Activated naive CD4-positive, alpha-beta T cell treated with anti-CD3 and anti-CD28 coated beads for 36 hours (primary cell): ENCODE measurements around the gene ULK3. TPM values are rescaled to one million over a fixed set of nuclear protein-coding genes. Genes with fewer than 3 reads are reported as not detected.
A peak's percentile ranks its signal among the peaks of the same experiment; 100 is the strongest.
"Not testable (repeated sequence)": the region's sequence is repeated elsewhere in the genome, so short reads cannot be mapped to it uniquely, and the experiment has no call there.

ENCODE experiments used
- CTCF ChIA-PET: fragments of 350-600 bp; sonication (Branson Sonifier 250); formaldehyde crosslinking; loops from one replicate; lab custom pipeline; 2021; ENCODE audit warnings: antibody characterized with exemption; lab: Charles Lee
- DNase-seq: peaks from one replicate; pipeline ENCODE4 v3.0.0-alpha.2; 2020
- H3K27ac Mint-ChIP-seq: one replicate; pipeline ENCODE4 v1.8.0; 2021; ENCODE audit warnings: mild to moderate bottlenecking, mixed read lengths
- H3K27me3 Mint-ChIP-seq: one replicate; pipeline ENCODE4 v1.8.0; 2021; ENCODE audit warnings: low read depth, mixed read lengths
- H3K36me3 Mint-ChIP-seq: one replicate; pipeline ENCODE4 v1.8.0; 2021; ENCODE audit warnings: low read depth, mixed read lengths
- H3K4me1 Mint-ChIP-seq: one replicate; pipeline ENCODE4 v1.8.0; 2021; ENCODE audit warnings: low read depth, mixed read lengths
- H3K4me3 Mint-ChIP-seq: one replicate; pipeline ENCODE4 v1.8.0; 2021; ENCODE audit warnings: mild to moderate bottlenecking, moderate library complexity, mixed read lengths
- H3K9me3 Mint-ChIP-seq: one replicate; pipeline ENCODE4 v1.8.0; 2021; ENCODE audit warnings: mixed read lengths
- intact Hi-C: fragments of 100-400 bp; cut with micrococcal nuclease; formaldehyde crosslinking; loops from one replicate; pipeline ENCODE4 v1.15.1; 2023
- total RNA-seq, 2 experiments: library from RNA; stranded (reverse); gene quantifications; one replicate each; pipeline ENCODE4 v1.2.3, GENCODE V29; 2021

The ULK3 gene
- total RNA-seq: 10 to 100 TPM; 58.9 to 69.2 TPM

- DNase-seq: peak; percentile 93
- Mint-ChIP-seq H3K4me1 (peaks cover 44% of the 10 kb centered on the region), H3K4me3 (peak within 1 kb of the TSS; percentile 86), H3K9me3 (no peaks in the 10 kb centered on the region), H3K27ac (peak within 1 kb of the TSS; percentile 89), H3K36me3 (peaks cover 15% of the 10 kb centered on the region), H3K27me3 (no peaks in the 10 kb centered on the region)
- intact Hi-C loops: loop anchor here (1.0 to 10.0 kb wide), 9 partner anchors 30 to 378 kb away; partner anchors contain the start of genes CLK3, COX5A, EDC3 and FAM219B
- CTCF ChIA-PET: interaction anchor here (0.6 to 1.9 kb wide), 6 partner anchors 10 to 265 kb away, joined by 3 to 13 read pairs (median 8); no protein-coding TSS in a partner anchor
Measured at GRCh38 chr15:74842581-74843444, at the start of gene ULK3. Gene ULK3, minus strand, starts transcription at chr15:74843156. Its CDS starts 51 bp downstream, at chr15:74843105.

- intact Hi-C loops: no loop called here
- DNase-seq: peak; percentile 39
- H3K27ac Mint-ChIP-seq: peak overlapping the region; percentile 86
- no peaks in the 10 kb centered on the region for H3K9me3 Mint-ChIP-seq
- H3K4me3 Mint-ChIP-seq: no peak overlapping the region
- peaks cover 42% of the 10 kb centered on the region for H3K4me1 Mint-ChIP-seq
- H3K27me3 Mint-ChIP-seq: no peaks in the 10 kb centered on the region
- peaks cover 34% of the 10 kb centered on the region for H3K36me3 Mint-ChIP-seq
- CTCF ChIA-PET: interaction anchor here (3.1 kb wide), 1 partner anchor 9 kb away, joined by 26 read pairs; no protein-coding TSS in a partner anchor
Measured at GRCh38 chr15:74892313-74892712, 49.4 kb upstream of the ULK3 start.

GRCh38 chr15:74891469-74891868 is 48.5 kb upstream of the ULK3 start:
- CTCF ChIA-PET: interaction anchor here (3.1 kb wide), 1 partner anchor 10 kb away, joined by 26 read pairs; no protein-coding TSS in a partner anchor
- DNase-seq: no peak
- Mint-ChIP-seq H3K36me3 (peaks cover 30% of the 10 kb centered on the region), H3K27me3 (no peaks in the 10 kb centered on the region), H3K9me3 (no peaks in the 10 kb centered on the region), H3K27ac (peak overlapping the region; percentile 47), H3K4me3 (no peak overlapping the region), H3K4me1 (peaks cover 43% of the 10 kb centered on the region)
- intact Hi-C loops: loop anchor here (2.0 kb wide), 1 partner anchor 15 kb away; the partner anchor contains the start of gene FAM219B

- H3K9me3 Mint-ChIP-seq: no peaks in the 10 kb centered on the region
- peaks cover 30% of the 10 kb centered on the region for H3K36me3 Mint-ChIP-seq
- H3K4me1 Mint-ChIP-seq: peaks cover 43% of the 10 kb centered on the region
- DNase-seq: no peak
- H3K27me3 Mint-ChIP-seq: no peaks in the 10 kb centered on the region
- H3K4me3 Mint-ChIP-seq: peak overlapping the region; percentile 94
- intact Hi-C loops: loop anchor here (1.0 to 2.0 kb wide), 2 partner anchors 16 to 47 kb away; partner anchors contain the start of genes FAM219B and ULK3
- peak overlapping the region; percentile 92 for H3K27ac Mint-ChIP-seq
- CTCF ChIA-PET: no interaction called here
Measured at GRCh38 chr15:74890665-74890960, 47.7 kb upstream of the ULK3 start.

- Mint-ChIP-seq H3K4me1 (peaks cover 43% of the 10 kb centered on the region), H3K9me3 (no peaks in the 10 kb centered on the region), H3K27ac (peak within 1 kb of the TSS; percentile 92), H3K27me3 (no peaks in the 10 kb centered on the region), H3K36me3 (peaks cover 26% of the 10 kb centered on the region), H3K4me3 (peak within 1 kb of the TSS; percentile 94)
- intact Hi-C loops: loop anchor here (1.0 to 2.0 kb wide), 4 partner anchors 17 to 48 kb away; partner anchors contain the start of genes COX5A, FAM219B, SCAMP2 and ULK3
- DNase-seq: peak; percentile 93
- CTCF ChIA-PET: interaction anchor here (2.2 to 2.3 kb wide), 2 partner anchors 11 to 16 kb away, joined by 7 to 22 read pairs; partner anchors contain the start of gene FAM219B
Measured at GRCh38 chr15:74889883-74890664, 47.1 kb upstream of the ULK3 start, which contains the start of gene MPI. Gene MPI, plus strand, starts transcription at chr15:74890042. Its CDS starts 32 bp downstream, at chr15:74890074.

- peak overlapping the region; percentile 92 for H3K27ac Mint-ChIP-seq
- peak overlapping the region; percentile 94 for H3K4me3 Mint-ChIP-seq
- H3K27me3 Mint-ChIP-seq: no peaks in the 10 kb centered on the region
- CTCF ChIA-PET: interaction anchor here (2.2 to 2.3 kb wide), 2 partner anchors 12 to 17 kb away, joined by 7 to 22 read pairs; partner anchors contain the start of gene FAM219B
- peaks cover 26% of the 10 kb centered on the region for H3K36me3 Mint-ChIP-seq
- H3K9me3 Mint-ChIP-seq: no peaks in the 10 kb centered on the region
- intact Hi-C loops: loop anchor here (1.0 kb wide), 2 partner anchors 16 to 49 kb away; partner anchors contain the start of genes COX5A and SCAMP2
- DNase-seq: peak; percentile 45
- peaks cover 43% of the 10 kb centered on the region for H3K4me1 Mint-ChIP-seq
Measured at GRCh38 chr15:74889390-74889882, 46.5 kb upstream of the ULK3 start.

- H3K4me3 Mint-ChIP-seq: peak overlapping the region; percentile 94
- intact Hi-C loops: loop anchor here (1.0 kb wide), 2 partner anchors 15 to 50 kb away; partner anchors contain the start of genes COX5A and SCAMP2
- peaks cover 24% of the 10 kb centered on the region for H3K36me3 Mint-ChIP-seq
- H3K27me3 Mint-ChIP-seq: no peaks in the 10 kb centered on the region
- peaks cover 41% of the 10 kb centered on the region for H3K4me1 Mint-ChIP-seq
- DNase-seq: no peak
- no peaks in the 10 kb centered on the region for H3K9me3 Mint-ChIP-seq
- CTCF ChIA-PET: interaction anchor here (2.2 to 2.3 kb wide), 2 partner anchors 13 to 18 kb away, joined by 7 to 22 read pairs; partner anchors contain the start of gene FAM219B
- peak overlapping the region; percentile 92 for H3K27ac Mint-ChIP-seq
Measured at GRCh38 chr15:74888716-74889115, 45.8 kb upstream of the ULK3 start.

GRCh38 chr15:74887537-74888193 is 44.7 kb upstream of the ULK3 start:
- H3K9me3 Mint-ChIP-seq, H3K27me3 Mint-ChIP-seq, intact Hi-C loops, DNase-seq, H3K4me3 Mint-ChIP-seq, H3K27ac Mint-ChIP-seq: not testable (repeated sequence)
- CTCF ChIA-PET: interaction anchor here (0.7 to 2.3 kb wide), 3 partner anchors 14 to 52 kb away, joined by 3 to 22 read pairs (median 4); no protein-coding TSS in a partner anchor
- peaks cover 30% of the 10 kb centered on the region for H3K4me1 Mint-ChIP-seq
- peaks cover 15% of the 10 kb centered on the region for H3K36me3 Mint-ChIP-seq

GRCh38 chr15:74885461-74885860 is 42.5 kb upstream of the ULK3 start:
- Mint-ChIP-seq H3K9me3 (peaks cover 3% of the 10 kb centered on the region), H3K27ac (no peak overlapping the region), H3K4me1 (peaks cover 11% of the 10 kb centered on the region), H3K27me3 (no peaks in the 10 kb centered on the region), H3K36me3 (peaks cover 2% of the 10 kb centered on the region), H3K4me3 (no peak overlapping the region)
- CTCF ChIA-PET: interaction anchor here (0.6 to 1.8 kb wide), 3 partner anchors 17 to 251 kb away, joined by 3 to 11 read pairs (median 6); no protein-coding TSS in a partner anchor
- no peak for DNase-seq
- intact Hi-C loops: no loop called here

- intact Hi-C loops: no loop called here
- Mint-ChIP-seq H3K9me3 (peaks cover 3% of the 10 kb centered on the region), H3K27me3 (no peaks in the 10 kb centered on the region), H3K36me3 (no peaks in the 10 kb centered on the region), H3K4me1 (peaks cover 9% of the 10 kb centered on the region), H3K27ac (no peak overlapping the region), H3K4me3 (no peak overlapping the region)
- no peak for DNase-seq
- CTCF ChIA-PET: interaction anchor here (1.8 kb wide), 1 partner anchor 17 kb away, joined by 11 read pairs; no protein-coding TSS in a partner anchor
Measured at GRCh38 chr15:74884428-74885223, 41.7 kb upstream of the ULK3 start.
